Cardiac atrium fibroblast (primary cell): ENCODE results near the gene WDR17. TPM values are rescaled to one million over a fixed set of nuclear protein-coding genes. Genes with fewer than 3 reads are reported as not detected.

Experiments
- total RNA-seq: library from RNA; depleted of rRNA; stranded (reverse); fragments of >200 nt; gene quantifications from 2 replicates; pipeline ENCODE4 v1.2.3, GENCODE V29; 2015

The WDR17 gene
- total RNA-seq: 0.16 TPM in 1 of 2 replicates, not detected in the other

DNA sequence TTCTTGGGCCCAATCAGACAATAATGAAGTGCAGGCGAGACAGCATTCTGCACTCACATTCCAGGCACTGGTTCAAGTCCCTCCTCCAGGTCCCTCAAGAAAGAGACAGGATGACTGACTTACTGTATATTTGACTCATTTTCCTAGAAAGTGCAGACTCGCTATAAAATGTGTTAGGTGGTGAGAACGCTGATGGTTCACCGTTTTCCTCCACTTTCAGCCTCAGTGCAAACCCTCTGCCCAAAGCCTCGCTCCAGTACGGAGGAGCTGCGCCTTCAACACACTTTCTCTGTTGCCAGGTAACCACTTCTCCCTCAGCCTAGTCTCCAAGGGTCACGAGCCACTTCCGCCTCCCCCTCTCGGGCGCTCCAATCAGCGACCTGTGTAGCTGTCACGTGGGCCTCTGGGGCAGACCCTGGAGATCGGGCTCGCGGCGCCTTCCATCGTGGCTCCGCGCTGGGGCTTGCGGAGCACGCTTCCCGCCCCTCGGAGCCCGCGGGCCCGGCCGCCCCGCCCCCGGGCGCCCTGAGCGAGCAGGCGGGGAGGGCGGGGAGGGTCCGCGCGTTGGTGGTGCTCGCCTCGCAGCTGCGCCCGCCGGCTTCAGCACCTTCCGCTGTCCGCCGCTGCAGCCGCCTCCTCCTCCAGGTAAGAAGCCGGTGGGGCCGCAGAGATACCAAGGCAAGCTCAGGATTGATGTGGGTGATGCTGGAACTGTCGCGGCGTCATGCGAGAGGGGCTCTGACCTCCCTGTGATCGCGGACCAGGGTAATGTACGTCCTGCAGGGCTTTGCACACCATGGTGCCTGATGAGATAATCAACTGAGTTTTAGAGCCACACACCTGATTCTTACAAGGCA lies at the start of gene WDR17:
Gene WDR17, plus strand, starts transcription at position 407 of the 857 bp plus-strand sequence. CDS start 45,740 bp downstream, outside the sequence.

DNA sequence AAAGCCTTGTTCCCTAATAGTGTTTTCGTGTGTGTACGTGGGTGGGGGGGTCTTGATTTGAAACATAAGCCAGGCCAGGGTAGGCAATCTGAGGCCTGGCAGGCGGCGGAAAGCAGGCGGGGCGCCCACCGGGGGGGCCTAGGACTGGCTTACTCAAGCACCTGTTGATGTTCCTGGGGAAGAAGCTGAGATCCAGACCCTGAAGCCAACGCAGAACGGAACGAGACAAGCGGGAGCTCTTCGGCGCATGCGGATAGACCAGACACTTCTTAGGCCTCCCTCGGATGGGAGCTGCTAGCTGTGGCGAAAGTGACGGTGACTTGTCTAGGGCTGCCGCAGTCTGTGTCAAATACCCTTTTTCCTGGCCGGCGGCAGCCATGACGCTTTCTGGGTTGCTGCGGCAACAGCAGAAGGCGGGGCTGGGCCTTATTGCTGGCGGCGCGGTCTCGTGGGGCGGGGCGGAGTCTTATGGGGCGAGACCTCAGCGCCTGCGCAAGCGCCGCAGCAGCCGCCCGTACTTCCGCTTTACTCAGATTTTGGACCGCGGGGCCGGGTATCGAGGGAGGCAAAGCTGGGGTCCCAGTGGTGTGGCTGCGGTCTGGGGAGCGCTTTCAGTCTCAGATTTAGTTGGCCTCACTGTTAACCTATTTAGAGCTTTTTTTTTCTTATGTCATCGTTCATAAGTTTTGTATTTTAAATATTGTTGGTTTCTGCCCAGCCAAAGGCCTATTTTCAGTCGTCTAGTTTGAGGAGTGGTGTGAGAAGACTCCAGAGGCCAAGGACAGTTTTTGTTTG lies 129.7 kb downstream of the WDR17 start, which contains the start of gene SPATA4:
Gene SPATA4, minus strand, starts transcription at position 402 of the 795 bp plus-strand sequence. Its CDS starts 23 bp downstream, at position 379.

Other genes starting within 250 kb of the WDR17 start
- not detected in 2 replicates for gene SPATA4, start 129.7 kb downstream of the WDR17 start, total RNA-seq
- gene ASB5, start 203.4 kb downstream of the WDR17 start, total RNA-seq: not detected in 2 replicates